ENCODE measurements around the gene PC.

DNA sequence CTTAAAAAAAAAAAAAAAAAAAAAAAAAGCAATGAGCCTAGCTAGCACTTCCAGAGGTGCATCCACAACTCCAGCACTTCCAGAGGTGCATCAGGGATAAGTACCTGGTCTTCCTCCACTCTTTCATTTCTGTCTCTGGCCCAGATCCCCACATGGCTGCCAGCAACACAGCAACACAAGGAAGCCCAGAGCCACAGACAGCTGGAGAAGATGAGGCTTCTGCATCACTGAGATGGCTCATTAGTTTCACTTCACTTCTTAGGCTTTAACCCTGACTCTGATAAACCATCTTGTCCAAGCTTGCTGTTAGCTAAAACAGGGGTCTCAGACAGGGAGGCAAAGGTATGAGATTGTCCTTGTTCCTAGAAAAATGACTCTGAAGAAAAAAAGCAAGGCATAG, 35.6 kb downstream of the PC start:
- no peak for TF ChIP-seq POLR2AphosphoS5 (IDR thresholded peaks at IDR 0.05; ENCODE audit: low read depth, low read length)
- TF ChIP-seq POLR2A (IDR thresholded peaks at IDR 0.05; ENCODE audit: low read depth, low read length): no peak
- TF ChIP-seq TAF1 (IDR thresholded peaks at IDR 0.05; ENCODE audit: low read depth, low read length): no peak

All from GM12891 (cell line).